ENCODE results near the gene KCMF1.
A peak's percentile ranks its signal among the peaks of the same experiment; 100 is the strongest.

KCMF1 gene

DNA sequence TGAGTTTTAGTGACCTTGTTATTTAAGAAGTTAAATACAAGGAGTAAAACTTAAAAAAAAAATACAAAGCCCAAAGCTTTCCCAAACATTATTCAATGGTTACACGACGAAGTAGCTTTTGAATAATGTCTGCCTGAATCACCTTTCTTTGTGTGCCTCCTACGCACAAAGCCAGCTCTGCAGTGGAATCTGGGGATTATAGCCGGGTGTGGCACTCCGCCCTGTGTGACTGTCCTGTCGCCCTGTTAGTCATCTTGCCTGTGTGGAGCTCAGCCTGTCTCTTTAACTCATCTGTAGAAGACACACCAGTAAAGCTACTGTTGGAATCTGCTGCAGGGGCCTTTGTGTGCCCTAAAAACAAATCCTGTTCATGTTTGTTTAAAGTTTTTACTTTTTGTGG is 82.8 kb downstream of the KCMF1 start:
- Histone ChIP-seq H3K4me1 (ENCODE audit: insufficient read depth, low read length) (peaks cover 11% of the 10 kb centered on the region), H3K9ac (ENCODE audit: low read depth, low read length) (no peak overlapping the region), H3K36me3 (ENCODE audit: insufficient read depth, low read length) (0 out of 2 replicates have a peak, but pooled peaks cover 2% of the 10 kb centered on the region), H3K9me3 (ENCODE audit: control insufficient read depth, insufficient read depth, low read length) (no peaks in the 10 kb centered on the region)

DNA sequence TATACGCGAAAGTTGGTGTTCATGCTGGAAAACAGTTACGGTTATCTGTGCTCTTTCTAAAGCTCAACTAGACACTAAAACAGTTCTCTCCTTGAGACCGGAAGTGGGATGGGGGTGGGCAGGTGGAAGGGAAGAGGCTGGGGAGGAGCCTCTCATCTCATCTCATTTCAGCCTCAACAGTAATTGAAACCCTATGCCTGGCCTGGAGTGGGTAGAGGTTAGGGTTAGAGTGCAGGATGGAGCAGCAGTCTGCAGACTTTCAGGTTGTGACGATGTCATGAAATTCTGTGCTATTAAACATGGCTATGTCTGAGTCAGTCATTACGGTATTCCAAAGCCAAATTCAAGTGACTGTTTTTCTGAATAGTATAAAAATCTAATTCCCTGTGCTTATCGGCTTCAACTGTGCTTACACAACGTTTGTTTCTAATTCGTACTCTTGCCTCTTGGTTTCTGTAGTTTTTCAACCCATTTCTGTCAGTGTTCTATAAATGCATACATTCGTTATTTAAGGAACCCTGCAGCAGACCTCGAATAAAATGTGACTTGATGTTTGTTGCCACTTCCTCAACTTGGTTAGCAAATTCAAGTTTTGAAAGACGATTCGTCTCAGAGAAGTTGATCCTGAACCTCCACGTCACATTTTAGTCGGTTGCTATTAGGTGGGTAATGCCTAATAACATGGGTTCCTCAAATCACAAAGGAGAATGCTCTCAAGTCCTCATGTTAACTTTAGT is 86.4 kb downstream of the KCMF1 start:
- Histone ChIP-seq H3K9ac (ENCODE audit: low read depth, low read length) (no peak overlapping the region), H3K9me3 (ENCODE audit: control insufficient read depth, insufficient read depth, low read length) (no peaks in the 10 kb centered on the region), H3K4me1 (ENCODE audit: insufficient read depth, low read length) (peaks cover 11% of the 10 kb centered on the region)

GRCh38 chr2:85061896-85062295 is 90.9 kb downstream of the KCMF1 start:
- no peaks in the 10 kb centered on the region for H3K36me3 ChIP-seq (ENCODE audit: insufficient read depth, low read length)
- no peaks in the 10 kb centered on the region for H3K9me3 ChIP-seq (ENCODE audit: control insufficient read depth, insufficient read depth, low read length)
- no peak overlapping the region for H3K9ac ChIP-seq (ENCODE audit: low read depth, low read length)
- peaks cover 11% of the 10 kb centered on the region for H3K4me1 ChIP-seq (ENCODE audit: insufficient read depth, low read length)

More for the DNA sequence above, 86.4 kb downstream of the KCMF1 start:
- no peaks in the 10 kb centered on the region for H3K36me3 ChIP-seq (ENCODE audit: insufficient read depth, low read length)

GRCh38 chr2:85062565-85062964 is 91.6 kb downstream of the KCMF1 start:
- H3K36me3 ChIP-seq (ENCODE audit: insufficient read depth, low read length): no peaks in the 10 kb centered on the region
- H3K4me1 ChIP-seq (ENCODE audit: insufficient read depth, low read length): peaks cover 11% of the 10 kb centered on the region
- H3K9me3 ChIP-seq (ENCODE audit: control insufficient read depth, insufficient read depth, low read length): no peaks in the 10 kb centered on the region
- no peak overlapping the region for H3K9ac ChIP-seq (ENCODE audit: low read depth, low read length)

- no peaks in the 10 kb centered on the region for H3K36me3 ChIP-seq (ENCODE audit: insufficient read depth, low read length)
- H3K9me3 ChIP-seq (ENCODE audit: control insufficient read depth, insufficient read depth, low read length): no peaks in the 10 kb centered on the region
- no peak overlapping the region for H3K9ac ChIP-seq (ENCODE audit: low read depth, low read length)
These were observed 93.1 kb downstream of the KCMF1 start for GRCh38 chr2:85063981-85064599.

GRCh38 chr2:85064927-85065577 is 94.1 kb downstream of the KCMF1 start:
- Histone ChIP-seq H3K9ac (ENCODE audit: low read depth, low read length) (no peak overlapping the region), H3K36me3 (ENCODE audit: insufficient read depth, low read length) (no peaks in the 10 kb centered on the region), H3K4me1 (ENCODE audit: insufficient read depth, low read length) (peaks cover 7% of the 10 kb centered on the region), H3K9me3 (ENCODE audit: control insufficient read depth, insufficient read depth, low read length) (no peaks in the 10 kb centered on the region)

More at GRCh38 chr2:85063981-85064599, 93.1 kb downstream of the KCMF1 start:
- H3K4me1 ChIP-seq (ENCODE audit: insufficient read depth, low read length): peaks cover 7% of the 10 kb centered on the region

DNA sequence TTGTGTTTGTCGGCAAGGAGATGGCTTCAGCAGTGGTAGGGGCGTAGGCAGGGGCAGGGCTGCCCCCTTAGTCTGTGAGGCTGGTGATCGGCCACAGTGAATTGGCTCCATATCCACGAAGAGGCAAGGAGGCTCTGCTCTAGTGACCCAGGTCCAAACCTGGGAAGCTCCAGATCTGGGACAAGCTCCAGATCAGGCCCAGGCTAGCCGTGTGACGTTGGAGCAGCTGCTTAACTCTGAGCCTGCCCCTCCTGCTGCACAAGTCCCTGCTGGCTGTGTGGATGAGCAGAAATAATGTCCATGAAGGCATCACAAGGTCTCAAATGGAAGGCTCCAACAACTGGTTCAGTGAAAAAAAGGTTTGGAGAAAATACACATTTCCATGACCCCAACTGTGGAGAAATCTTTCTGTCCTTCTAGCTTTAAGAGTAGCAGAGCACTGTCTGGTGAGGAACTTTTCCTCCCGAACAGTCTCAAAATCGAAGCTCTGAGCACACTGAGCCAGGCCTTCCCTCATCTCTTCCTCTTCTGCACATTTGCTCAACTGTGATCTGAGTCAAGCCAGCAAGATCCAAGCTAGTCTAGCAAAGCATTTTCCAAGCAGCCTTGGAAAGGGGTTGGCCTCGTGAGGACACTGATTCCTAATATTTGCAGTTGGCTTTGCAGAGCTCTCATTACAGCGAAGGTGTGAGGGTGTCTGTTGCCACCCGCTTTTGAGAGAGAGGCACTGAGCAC is 95.2 kb downstream of the KCMF1 start:
- Histone ChIP-seq H3K4me1 (ENCODE audit: insufficient read depth, low read length) (peaks cover 7% of the 10 kb centered on the region), H3K9me3 (ENCODE audit: control insufficient read depth, insufficient read depth, low read length) (no peaks in the 10 kb centered on the region), H3K9ac (ENCODE audit: low read depth, low read length) (no peak overlapping the region), H3K36me3 (ENCODE audit: insufficient read depth, low read length) (no peaks in the 10 kb centered on the region)

DNA sequence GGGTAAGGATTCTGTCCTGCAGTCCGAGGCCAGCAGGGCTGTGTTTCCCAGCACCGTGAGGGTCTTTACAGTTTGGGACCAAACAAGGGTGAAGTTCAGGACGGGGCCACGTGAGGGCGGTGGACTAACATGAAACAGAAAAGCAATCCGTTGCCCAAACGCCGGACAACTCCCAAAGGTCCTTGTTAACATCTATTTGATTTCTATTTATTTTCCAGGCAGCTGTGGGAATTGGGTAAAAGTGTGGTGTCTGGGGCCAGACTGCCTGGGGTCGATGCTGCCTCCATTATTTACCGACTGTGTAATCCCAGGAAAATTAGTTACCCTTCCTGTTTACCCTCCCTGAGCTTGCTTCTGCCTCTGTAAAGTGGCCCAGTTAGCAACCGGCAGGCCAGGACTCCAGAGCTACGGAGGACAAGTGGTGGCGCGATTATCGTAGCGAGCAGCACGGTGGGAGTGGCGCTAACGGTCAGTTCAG is 96.0 kb downstream of the KCMF1 start:
- H3K9ac ChIP-seq (ENCODE audit: low read depth, low read length): peak overlapping the region; percentile 38; the same call in 1 of the 2 replicates
- H3K4me1 ChIP-seq (ENCODE audit: insufficient read depth, low read length): peaks cover 7% of the 10 kb centered on the region
- H3K9me3 ChIP-seq (ENCODE audit: control insufficient read depth, insufficient read depth, low read length): no peaks in the 10 kb centered on the region
- no peaks in the 10 kb centered on the region for H3K36me3 ChIP-seq (ENCODE audit: insufficient read depth, low read length)

- no peaks in the 10 kb centered on the region for H3K36me3 ChIP-seq (ENCODE audit: insufficient read depth, low read length)
- no peaks in the 10 kb centered on the region for H3K4me1 ChIP-seq (ENCODE audit: insufficient read depth, low read length)
- no peaks in the 10 kb centered on the region for H3K9me3 ChIP-seq (ENCODE audit: control insufficient read depth, insufficient read depth, low read length)
- no peak overlapping the region for H3K9ac ChIP-seq (ENCODE audit: low read depth, low read length)
These were observed 100.1 kb downstream of the KCMF1 start for GRCh38 chr2:85071096-85071495.

DNA sequence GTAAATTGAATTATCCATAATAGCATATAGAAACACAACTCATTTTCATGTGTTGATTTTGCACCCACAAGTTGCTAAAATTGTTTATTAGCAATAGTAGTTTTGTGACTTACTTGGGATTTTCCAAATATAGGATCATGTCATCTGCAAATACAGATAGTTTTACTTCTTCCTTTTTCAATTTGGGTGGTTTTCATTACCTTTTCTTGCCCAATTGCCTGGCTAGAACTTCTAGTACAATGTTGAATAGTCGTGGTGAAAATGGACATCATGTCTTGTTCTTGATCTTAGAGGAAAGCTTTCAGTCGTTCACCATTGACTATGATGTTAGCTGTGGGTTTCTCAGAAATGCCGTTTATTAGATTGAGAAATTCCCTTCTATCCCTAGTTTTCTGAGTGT is 102.1 kb downstream of the KCMF1 start:
- no peaks in the 10 kb centered on the region for H3K36me3 ChIP-seq (ENCODE audit: insufficient read depth, low read length)
- H3K9me3 ChIP-seq (ENCODE audit: control insufficient read depth, insufficient read depth, low read length): no peaks in the 10 kb centered on the region
- no peak overlapping the region for H3K9ac ChIP-seq (ENCODE audit: low read depth, low read length)

DNA sequence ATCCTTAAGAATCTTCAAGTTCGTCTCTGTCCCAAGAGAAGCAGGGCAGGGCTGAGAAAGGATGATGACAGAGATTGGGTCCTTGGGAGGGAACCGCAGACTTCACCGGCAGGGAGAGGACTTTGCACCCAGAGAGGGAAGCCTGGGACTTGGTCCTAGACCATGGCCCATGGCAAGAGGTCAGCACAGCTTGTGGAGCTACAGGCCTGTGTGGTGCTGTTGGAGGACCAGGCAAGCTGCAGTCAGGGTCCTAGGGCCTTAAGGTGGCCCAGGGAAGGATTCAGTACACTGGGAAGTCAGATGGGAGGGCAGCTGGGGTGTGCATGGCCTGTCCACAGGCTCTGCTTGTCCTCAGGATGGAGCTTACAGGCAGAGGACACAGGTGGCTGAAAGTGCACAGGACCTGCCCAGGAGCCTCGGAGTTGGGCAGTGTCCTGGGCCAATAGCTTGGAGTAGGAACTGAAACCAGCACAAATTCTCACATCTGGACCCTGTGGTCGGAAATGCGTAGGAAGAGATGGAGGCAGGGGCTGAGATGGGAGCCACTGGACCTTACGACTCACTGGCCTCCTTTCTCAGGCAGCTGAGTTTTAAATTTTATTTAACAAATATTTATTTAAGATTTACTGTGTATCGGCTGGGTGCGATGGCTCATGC is 105.8 kb downstream of the KCMF1 start:
- H3K9ac ChIP-seq (ENCODE audit: low read depth, low read length): no peak overlapping the region
- H3K36me3 ChIP-seq (ENCODE audit: insufficient read depth, low read length): no peaks in the 10 kb centered on the region

More for the DNA sequence above, 102.1 kb downstream of the KCMF1 start:
- H3K4me1 ChIP-seq (ENCODE audit: insufficient read depth, low read length): no peaks in the 10 kb centered on the region

GRCh38 chr2:85077859-85078419 is 107.0 kb downstream of the KCMF1 start:
- no peak overlapping the region for H3K9ac ChIP-seq (ENCODE audit: low read depth, low read length)
- H3K36me3 ChIP-seq (ENCODE audit: insufficient read depth, low read length): no peaks in the 10 kb centered on the region
- H3K4me1 ChIP-seq (ENCODE audit: insufficient read depth, low read length): no peaks in the 10 kb centered on the region
- H3K9me3 ChIP-seq (ENCODE audit: control insufficient read depth, insufficient read depth, low read length): peaks cover 8% of the 10 kb centered on the region; the same call in 1 of the 2 replicates

More for the DNA sequence above, 105.8 kb downstream of the KCMF1 start:
- Histone ChIP-seq H3K9me3 (ENCODE audit: control insufficient read depth, insufficient read depth, low read length) (peaks cover 3% of the 10 kb centered on the region; the same call in 1 of the 2 replicates), H3K4me1 (ENCODE audit: insufficient read depth, low read length) (no peaks in the 10 kb centered on the region)

GRCh38 chr2:85078536-85078935 is 107.6 kb downstream of the KCMF1 start:
- H3K9me3 ChIP-seq (ENCODE audit: control insufficient read depth, insufficient read depth, low read length): peaks cover 8% of the 10 kb centered on the region; the same call in 1 of the 2 replicates
- no peaks in the 10 kb centered on the region for H3K36me3 ChIP-seq (ENCODE audit: insufficient read depth, low read length)
- no peak overlapping the region for H3K9ac ChIP-seq (ENCODE audit: low read depth, low read length)
- no peaks in the 10 kb centered on the region for H3K4me1 ChIP-seq (ENCODE audit: insufficient read depth, low read length)

All from ES-I3 (cell line).